ENCODE measurements around the gene CA12.

Gene CA12

GRCh38 chr15:63351170-63351569 is 30.5 kb downstream of the CA12 start (continued):
- TF ChIP-seq TSHZ2 (CRISPR knock-in tag; IDR thresholded peaks at IDR 0.05) (no peak), ISL1 (CRISPR knock-in tag; IDR thresholded peaks at IDR 0.05) (no peak), ESRRG (CRISPR knock-in tag; IDR thresholded peaks at IDR 0.05) (no peak)

GRCh38 chr15:63350178-63350621 is 31.4 kb downstream of the CA12 start:
- TF ChIP-seq PATZ1 (CRISPR knock-in tag; IDR thresholded peaks at IDR 0.05; ENCODE audit: borderline replicate concordance) (no peak), ARNTL (CRISPR knock-in tag; IDR thresholded peaks at IDR 0.05; ENCODE audit: borderline replicate concordance, low read depth) (no peak), TCF4 (CRISPR knock-in tag; IDR thresholded peaks at IDR 0.05; ENCODE audit: borderline replicate concordance) (no peak), SNAI2 (CRISPR knock-in tag; IDR thresholded peaks at IDR 0.05) (no peak), BACH2 (CRISPR knock-in tag; IDR thresholded peaks at IDR 0.05; ENCODE audit: borderline replicate concordance) (no peak), CSDC2 (CRISPR knock-in tag; IDR thresholded peaks at IDR 0.05) (no peak), GLIS3 (CRISPR knock-in tag; IDR thresholded peaks at IDR 0.05) (no peak), TOX (CRISPR knock-in tag; IDR thresholded peaks at IDR 0.05; ENCODE audit: borderline replicate concordance) (no peak), POU6F1 (CRISPR knock-in tag; IDR thresholded peaks at IDR 0.05; ENCODE audit: borderline replicate concordance, low read depth) (no peak), RARB (CRISPR knock-in tag; IDR thresholded peaks at IDR 0.05) (no peak)
- no peak for ATAC-seq

- no peak for ATAC-seq
- TF ChIP-seq BACH2 (CRISPR knock-in tag; IDR thresholded peaks at IDR 0.05; ENCODE audit: borderline replicate concordance) (no peak), GLIS3 (CRISPR knock-in tag; IDR thresholded peaks at IDR 0.05) (no peak), ZNF565 (CRISPR knock-in tag; conservative IDR thresholded peaks at IDR 0.05; ENCODE audit: low read depth) (no peak), ZFP30 (CRISPR knock-in tag; IDR thresholded peaks at IDR 0.05) (no peak), TSHZ2 (CRISPR knock-in tag; IDR thresholded peaks at IDR 0.05) (no peak), ISL1 (CRISPR knock-in tag; IDR thresholded peaks at IDR 0.05) (no peak)
These were observed 32.0 kb downstream of the CA12 start for GRCh38 chr15:63349621-63350020.

- no peak for ATAC-seq
- TF ChIP-seq BACH2 (CRISPR knock-in tag; IDR thresholded peaks at IDR 0.05; ENCODE audit: borderline replicate concordance), result no peak
- TF ChIP-seq CSRNP3 (CRISPR knock-in tag; IDR thresholded peaks at IDR 0.05), result no peak
- TF ChIP-seq ZNF8 (CRISPR knock-in tag; IDR thresholded peaks at IDR 0.05), result no peak
- no peak for TF ChIP-seq PPARA (CRISPR knock-in tag; IDR thresholded peaks at IDR 0.05; ENCODE audit: borderline replicate concordance)
- TF ChIP-seq POU6F1 (CRISPR knock-in tag; IDR thresholded peaks at IDR 0.05; ENCODE audit: borderline replicate concordance, low read depth), result no peak
- no peak for TF ChIP-seq ISL1 (CRISPR knock-in tag; IDR thresholded peaks at IDR 0.05)
- TF ChIP-seq ARNTL (CRISPR knock-in tag; IDR thresholded peaks at IDR 0.05; ENCODE audit: borderline replicate concordance, low read depth), result no peak
- TF ChIP-seq TOX (CRISPR knock-in tag; IDR thresholded peaks at IDR 0.05; ENCODE audit: borderline replicate concordance), result no peak
- no peak for TF ChIP-seq TCF4 (CRISPR knock-in tag; IDR thresholded peaks at IDR 0.05; ENCODE audit: borderline replicate concordance)
- TF ChIP-seq RARB (CRISPR knock-in tag; IDR thresholded peaks at IDR 0.05), result no peak
- TF ChIP-seq PATZ1 (CRISPR knock-in tag; IDR thresholded peaks at IDR 0.05; ENCODE audit: borderline replicate concordance), result no peak
- no peak for TF ChIP-seq GLIS3 (CRISPR knock-in tag; IDR thresholded peaks at IDR 0.05)
- no peak for TF ChIP-seq CSDC2 (CRISPR knock-in tag; IDR thresholded peaks at IDR 0.05)
- TF ChIP-seq ZFP3 (CRISPR knock-in tag; IDR thresholded peaks at IDR 0.05), result no peak
These were observed 32.5 kb downstream of the CA12 start for GRCh38 chr15:63349156-63349555.
